ENCODE data around the gene NXPH3.

- TF ChIP-seq CTCF (IDR thresholded peaks at IDR 0.05 in 2 of 3, conservative IDR thresholded peaks at IDR 0.05 in 1 of 3; ENCODE audit: borderline replicate concordance in 1 of 3, insufficient read depth in 1 of 3, low read depth in 2 of 3, low read length in 2 of 3) = 0 out of 6 replicates have a peak, but pooled peaks of 2 of the 3 experiments have one; percentile 10 to 16
- no peak for TF ChIP-seq EZH2 (IDR thresholded peaks at IDR 0.05)
- no peak for TF ChIP-seq ATF3 (IDR thresholded peaks at IDR 0.05)
- TF ChIP-seq EZH2phosphoT487 (IDR thresholded peaks at IDR 0.05; ENCODE audit: borderline replicate concordance) = no peak
- TF ChIP-seq MAX (IDR thresholded peaks at IDR 0.05) = no peak
- no peak for TF ChIP-seq ZFX (IDR thresholded peaks at IDR 0.05)
- no peak for TF ChIP-seq FOSL1 (IDR thresholded peaks at IDR 0.05; ENCODE audit: low read depth)
- no peak for TF ChIP-seq POLR2AphosphoS5 (IDR thresholded peaks at IDR 0.05; ENCODE audit: low read depth, low read length)
- TF ChIP-seq POLR2A (IDR thresholded peaks at IDR 0.05; ENCODE audit: borderline replicate concordance, extremely low read depth, insufficient read depth, insufficient read length) = no peak
Measured at GRCh38 chr17:49575679-49576087, at the start of gene NXPH3.

Data from HCT116 (cell line).